Fibroblast of lung (primary cell): Measurements from ENCODE around the gene PRR20D. TPM values are rescaled to one million over a fixed set of nuclear protein-coding genes. Genes with fewer than 3 reads are reported as not detected.
"Not testable (repeated sequence)": the region's sequence is repeated elsewhere in the genome, so short reads cannot be mapped to it uniquely, and the experiment has no call there.

ENCODE experiments used
- DNase-seq, 2 donors: peaks; one replicate each; pipeline versions ENCODE4 v3.0.0 to v3.0.0-alpha.2; 2010; ENCODE audit warnings: low read depth in 2 of 2
- H2AFZ ChIP-seq: 2 replicates; pipeline ENCODE4 v1.5.1; 2012; ENCODE audit warnings: low read length, control low read depth, inconsistent platforms
- H3K27ac ChIP-seq: 2 replicates; pipeline ENCODE4 v1.5.1; 2011; ENCODE audit warnings: low read length, control low read depth; ENCODE audit not compliant: insufficient read depth
- H3K27me3 ChIP-seq: 2 replicates; pipeline ENCODE4 v1.5.1; 2011; ENCODE audit warnings: mild to moderate bottlenecking, low read length; ENCODE audit not compliant: control insufficient read depth, insufficient read depth
- H3K36me3 ChIP-seq: 2 replicates; pipeline ENCODE4 v1.5.1; 2011; ENCODE audit warnings: low read length; ENCODE audit not compliant: control insufficient read depth, insufficient read depth
- H3K4me1 ChIP-seq: 2 replicates; pipeline ENCODE4 v1.5.1; 2011; ENCODE audit warnings: low read length; ENCODE audit not compliant: control insufficient read depth, insufficient read depth; ENCODE audit errors: extremely low read depth
- H3K4me2 ChIP-seq: 2 replicates; pipeline ENCODE4 v1.5.1; 2011; ENCODE audit warnings: low read length, control low read depth; ENCODE audit not compliant: insufficient read depth; ENCODE audit errors: extremely low read depth
- H3K4me3 ChIP-seq, 4 experiments: fragments of 200-600 bp in 1 of 4; sonication (generic) in 1 of 4; replicated peaks in 1 of 4; 2 replicates each; pipeline ENCODE4 v1.5.1; 2011 to 2016; ENCODE audit warnings: low read length in 4 of 4, low read depth in 3 of 4, mild to moderate bottlenecking in 3 of 4, control low read depth in 2 of 4, inconsistent platforms in 1 of 4, mixed read lengths in 1 of 4; ENCODE audit not compliant: insufficient read depth in 1 of 4; ENCODE audit errors: control extremely low read depth in 1 of 4
- H3K79me2 ChIP-seq: 2 replicates; pipeline ENCODE4 v1.5.1; 2012; ENCODE audit warnings: mild to moderate bottlenecking, low read length, inconsistent platforms; ENCODE audit not compliant: control insufficient read depth, insufficient read depth
- H3K9ac ChIP-seq: 2 replicates; pipeline ENCODE4 v1.5.1; 2011; ENCODE audit warnings: mild to moderate bottlenecking, low read length, control low read depth; ENCODE audit not compliant: insufficient read depth
- H3K9me3 ChIP-seq: 2 replicates; pipeline ENCODE4 v1.5.1; 2012; ENCODE audit warnings: low read depth, low read length; ENCODE audit not compliant: control insufficient read depth, insufficient read depth
- H4K20me1 ChIP-seq: 2 replicates; pipeline ENCODE4 v1.5.1; 2011; ENCODE audit warnings: low read length; ENCODE audit not compliant: control insufficient read depth, insufficient read depth; ENCODE audit errors: extremely low read depth
- EZH2 ChIP-seq: IDR thresholded peaks from 2 replicates; pipeline ENCODE4 v1.5.1; 2012; ENCODE audit warnings: low read length, control low read depth, mild to moderate bottlenecking; ENCODE audit errors: missing control alignments
- polyA minus RNA-seq: library from RNA; depleted of rRNA, polyadenylated mRNA; stranded (reverse); fragments of >200 nt; gene quantifications from 2 replicates; pipeline ENCODE4 v1.2.3, GENCODE V29; 2011; ENCODE audit warnings: low replicate concordance
- polyA plus RNA-seq, 2 donors: library from polyadenylated mRNA; depleted of rRNA in 1 of 2; stranded (reverse) in 1 of 2; unstranded in 1 of 2; fragments of >200 nt; gene quantifications; 2 replicates each; pipeline ENCODE4 v1.2.1, GENCODE V29; 2011 to 2012; ENCODE audit warnings: missing spikeins in 1 of 2
- total RNA-seq: library from RNA; depleted of rRNA; stranded (reverse); fragments of >200 nt; gene quantifications from 2 replicates; pipeline ENCODE4 v1.2.1, GENCODE V29; 2014
- TF ChIP-seq, protein P1 (sequence below), 2 donors: IDR thresholded peaks in 1 of 2; conservative IDR thresholded peaks in 1 of 2; 1 replicate in 1 of 2; 2 replicates in 1 of 2; pipeline ENCODE4 v1.5.1; 2011 to 2012; ENCODE audit warnings: low read length in 2 of 2, control low read depth in 1 of 2, inconsistent platforms in 1 of 2, low read depth in 1 of 2, mild to moderate bottlenecking in 1 of 2

PRR20D gene
- total RNA-seq: not detected in 2 replicates
- polyA plus RNA-seq: not detected in 2 replicates
- polyA plus RNA-seq (2012): not detected in 2 replicates
- polyA minus RNA-seq: not detected in 2 replicates

- H3K27me3 ChIP-seq, H3K4me3 ChIP-seq, H2AFZ ChIP-seq, H3K36me3 ChIP-seq, H3K9ac ChIP-seq, H3K27ac ChIP-seq, H3K4me2 ChIP-seq, H3K9me3 ChIP-seq, H3K4me1 ChIP-seq, H4K20me1 ChIP-seq, H3K79me2 ChIP-seq, DNase-seq: not testable (repeated sequence)
Observed at GRCh38 chr13:57160332-57160731, at the start of gene PRR20D. Gene PRR20D (plus strand): TSS chr13:57160632. CDS start chr13:57161019, 387 bp downstream.

GRCh38 chr13:57114945-57115344 is 45.5 kb upstream of the PRR20D start:
- no peaks in the 10 kb centered on the region for H3K36me3 ChIP-seq
- H2AFZ ChIP-seq: no peak overlapping the region
- H3K9ac ChIP-seq: no peak overlapping the region
- no peaks in the 10 kb centered on the region for H3K9me3 ChIP-seq
- H3K27me3 ChIP-seq: no peaks in the 10 kb centered on the region
- H3K79me2 ChIP-seq: no peaks in the 10 kb centered on the region
- no peak overlapping the region for H3K4me3 ChIP-seq
- H3K4me1 ChIP-seq: no peaks in the 10 kb centered on the region
- H3K27ac ChIP-seq: no peak overlapping the region
- TF ChIP-seq, protein P1, sequence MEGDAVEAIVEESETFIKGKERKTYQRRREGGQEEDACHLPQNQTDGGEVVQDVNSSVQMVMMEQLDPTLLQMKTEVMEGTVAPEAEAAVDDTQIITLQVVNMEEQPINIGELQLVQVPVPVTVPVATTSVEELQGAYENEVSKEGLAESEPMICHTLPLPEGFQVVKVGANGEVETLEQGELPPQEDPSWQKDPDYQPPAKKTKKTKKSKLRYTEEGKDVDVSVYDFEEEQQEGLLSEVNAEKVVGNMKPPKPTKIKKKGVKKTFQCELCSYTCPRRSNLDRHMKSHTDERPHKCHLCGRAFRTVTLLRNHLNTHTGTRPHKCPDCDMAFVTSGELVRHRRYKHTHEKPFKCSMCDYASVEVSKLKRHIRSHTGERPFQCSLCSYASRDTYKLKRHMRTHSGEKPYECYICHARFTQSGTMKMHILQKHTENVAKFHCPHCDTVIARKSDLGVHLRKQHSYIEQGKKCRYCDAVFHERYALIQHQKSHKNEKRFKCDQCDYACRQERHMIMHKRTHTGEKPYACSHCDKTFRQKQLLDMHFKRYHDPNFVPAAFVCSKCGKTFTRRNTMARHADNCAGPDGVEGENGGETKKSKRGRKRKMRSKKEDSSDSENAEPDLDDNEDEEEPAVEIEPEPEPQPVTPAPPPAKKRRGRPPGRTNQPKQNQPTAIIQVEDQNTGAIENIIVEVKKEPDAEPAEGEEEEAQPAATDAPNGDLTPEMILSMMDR (conservative IDR thresholded peaks at IDR 0.05 in 1 of 2, IDR thresholded peaks at IDR 0.05 in 1 of 2; ENCODE audit: low read depth in 1 of 2, low read length in 2 of 2): no peak
- TF ChIP-seq EZH2: no peak
- H3K4me2 ChIP-seq: no peak overlapping the region
- DNase-seq: no peak
- H4K20me1 ChIP-seq: no peaks in the 10 kb centered on the region

DNA sequence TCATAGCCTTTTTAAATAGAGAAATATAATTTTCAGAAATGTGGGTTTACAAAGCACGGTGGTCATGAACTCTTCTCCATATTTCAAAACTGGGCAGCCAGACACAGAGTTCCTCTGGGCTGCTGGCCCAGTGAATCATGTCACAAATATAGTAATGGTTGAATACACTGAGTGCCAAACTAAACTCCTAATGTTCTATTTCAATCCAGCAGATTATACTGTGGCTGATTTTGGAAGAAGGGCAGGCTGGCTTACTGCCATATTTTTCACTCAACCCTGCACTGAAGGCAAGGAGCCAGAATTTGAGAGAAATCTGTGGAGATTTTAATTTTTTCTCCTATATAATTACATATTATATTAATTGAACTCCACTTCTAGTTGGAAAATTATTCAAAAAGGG is 36.8 kb upstream of the PRR20D start:
- Histone ChIP-seq H3K36me3 (no peaks in the 10 kb centered on the region), H2AFZ (no peak overlapping the region), H3K27ac (no peak overlapping the region), H4K20me1 (no peaks in the 10 kb centered on the region), H3K4me1 (no peaks in the 10 kb centered on the region), H3K9ac (no peak overlapping the region), H3K4me3 (no peak overlapping the region), H3K9me3 (no peaks in the 10 kb centered on the region), H3K4me2 (no peak overlapping the region), H3K27me3 (no peaks in the 10 kb centered on the region), H3K79me2 (no peaks in the 10 kb centered on the region)
- DNase-seq: peak; percentile 3 to 31
- TF ChIP-seq, protein P1 (conservative IDR thresholded peaks at IDR 0.05 in 1 of 2, IDR thresholded peaks at IDR 0.05 in 1 of 2; ENCODE audit: low read depth in 1 of 2, low read length in 2 of 2): no peak
- no peak for TF ChIP-seq EZH2
